Measurements from ENCODE around the gene PDXK.

The PDXK gene

DNA sequence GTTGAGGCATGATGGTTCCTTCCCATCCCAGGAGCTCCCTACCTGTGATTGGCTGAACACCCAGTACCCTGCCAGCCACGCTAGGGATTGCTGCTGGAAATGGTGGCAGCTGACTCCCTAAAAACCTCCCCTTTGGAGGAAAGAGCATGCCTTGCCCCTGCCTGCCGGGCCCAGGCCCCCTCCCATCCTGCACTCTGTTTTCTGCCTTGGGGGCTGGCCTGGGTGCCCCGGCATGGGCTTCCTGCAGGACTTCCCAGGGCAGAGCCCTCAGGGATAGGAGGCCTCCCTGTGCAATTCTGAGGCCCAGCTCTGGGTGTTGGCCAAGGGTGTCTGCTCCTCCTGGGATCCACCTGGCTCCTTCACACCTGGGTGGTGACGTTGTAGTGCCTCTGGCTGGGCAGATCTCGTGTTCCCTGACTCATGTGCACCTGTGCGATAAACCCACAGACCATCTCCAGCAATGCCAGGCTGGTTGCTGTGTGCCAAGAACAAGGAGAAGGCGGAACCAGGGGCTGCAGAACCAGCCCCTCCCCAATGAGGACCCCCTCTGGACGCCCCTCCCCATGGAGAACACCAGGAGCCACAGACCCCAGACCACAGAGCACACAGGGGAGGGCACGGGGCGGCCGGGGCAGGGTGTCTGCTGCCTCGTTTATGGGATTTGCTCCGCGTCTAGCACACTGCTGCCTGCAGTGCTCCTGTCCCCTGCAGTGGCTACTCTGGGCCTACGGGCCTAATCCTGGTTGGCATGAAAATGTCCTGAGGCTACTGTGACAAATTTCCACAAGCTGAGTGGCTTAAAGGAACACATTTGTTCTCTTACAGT lies 43.6 kb downstream of the PDXK start:
- no peak for DNase-seq (ENCODE audit: low spot score)
- no peak for FAIRE-seq

DNA sequence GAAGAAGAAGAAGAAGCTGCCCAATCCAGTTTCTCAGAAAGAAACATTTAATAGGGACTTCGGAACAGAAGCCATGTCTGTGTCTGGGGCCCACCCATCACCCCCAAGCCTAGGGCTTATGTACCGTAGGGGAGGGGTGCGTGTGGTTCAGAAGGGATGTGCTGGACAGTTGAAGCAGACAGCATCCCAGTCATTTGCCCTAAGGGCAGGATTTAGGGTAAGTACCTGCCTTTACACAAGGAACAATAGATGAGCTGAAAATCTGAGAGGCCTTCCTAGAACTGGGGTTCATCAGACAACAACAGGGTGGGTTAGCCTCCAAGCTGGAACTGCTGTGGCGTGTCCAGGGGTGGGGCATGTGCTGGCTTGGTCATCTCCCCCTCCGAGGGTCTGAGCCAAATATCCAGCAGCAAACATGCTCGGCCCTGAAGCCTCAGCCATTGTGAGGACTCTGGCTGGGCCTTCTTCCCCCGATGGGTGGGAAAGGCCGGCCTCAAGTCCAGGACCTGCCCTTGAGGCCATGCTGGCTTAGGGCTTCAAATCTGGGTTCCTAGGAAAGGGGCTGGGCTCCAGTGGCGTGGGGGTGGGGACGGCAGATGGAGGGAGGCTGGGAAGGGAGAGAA lies 45.1 kb downstream of the PDXK start:
- no peak for DNase-seq (ENCODE audit: low spot score)
- no peak for FAIRE-seq

GRCh38 chr21:43764576-43765495 lies 45.9 kb downstream of the PDXK start:
- FAIRE-seq (no peak), DNase-seq (ENCODE audit: low spot score) (no peak)

GRCh38 chr21:43766734-43767497 lies 48.0 kb downstream of the PDXK start:
- FAIRE-seq (peak; percentile 77), DNase-seq (ENCODE audit: low spot score) (no peak)

DNA sequence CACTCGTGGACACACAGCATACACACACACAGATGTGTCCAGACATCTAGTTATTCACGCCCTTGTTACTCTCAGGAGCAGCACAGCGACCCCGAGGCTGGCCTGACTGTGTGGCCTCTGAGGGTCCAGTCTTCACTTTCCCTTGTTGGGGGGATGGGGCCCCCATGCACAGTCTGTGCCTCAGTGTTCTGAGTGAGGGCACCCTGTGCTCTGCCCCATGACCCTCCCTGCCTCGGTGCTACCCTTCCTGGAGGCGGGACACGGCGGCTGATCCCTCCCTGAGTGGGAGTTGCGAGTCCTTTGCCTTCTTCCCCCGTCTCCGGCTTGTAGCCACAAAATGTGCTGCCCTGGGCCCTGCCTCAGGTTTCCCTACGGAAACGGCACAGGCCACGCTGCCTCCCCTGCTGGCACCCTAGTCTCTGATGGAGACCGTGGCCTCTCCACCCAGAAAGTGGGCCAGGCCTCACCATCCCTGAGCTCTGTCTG lies 48.6 kb downstream of the PDXK start:
- FAIRE-seq (no peak), DNase-seq (ENCODE audit: low spot score) (no peak)

- DNase-seq (ENCODE audit: low spot score) (peak; percentile 64), FAIRE-seq (no peak)
These were observed 49.3 kb downstream of the PDXK start for GRCh38 chr21:43767984-43768867.

DNA sequence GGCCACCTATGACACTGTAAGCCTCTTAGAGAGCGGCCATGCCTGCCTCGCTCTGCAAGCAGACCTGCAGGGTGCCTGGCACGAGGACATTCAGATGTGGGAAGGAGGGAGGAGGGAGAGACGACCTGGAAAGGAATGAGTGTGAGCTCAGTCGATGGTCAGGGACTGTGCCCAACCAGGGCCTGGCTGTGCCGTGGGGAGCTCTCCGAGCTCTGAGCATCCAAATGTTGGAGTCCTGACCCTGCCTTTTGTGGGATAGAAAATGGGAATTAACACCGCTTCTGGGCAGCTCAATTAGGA lies 49.9 kb downstream of the PDXK start:
- no peak for FAIRE-seq
- no peak for DNase-seq (ENCODE audit: low spot score)

GRCh38 chr21:43769325-43769958 lies 50.5 kb downstream of the PDXK start:
- DNase-seq (ENCODE audit: low spot score) (no peak), FAIRE-seq (no peak)

DNA sequence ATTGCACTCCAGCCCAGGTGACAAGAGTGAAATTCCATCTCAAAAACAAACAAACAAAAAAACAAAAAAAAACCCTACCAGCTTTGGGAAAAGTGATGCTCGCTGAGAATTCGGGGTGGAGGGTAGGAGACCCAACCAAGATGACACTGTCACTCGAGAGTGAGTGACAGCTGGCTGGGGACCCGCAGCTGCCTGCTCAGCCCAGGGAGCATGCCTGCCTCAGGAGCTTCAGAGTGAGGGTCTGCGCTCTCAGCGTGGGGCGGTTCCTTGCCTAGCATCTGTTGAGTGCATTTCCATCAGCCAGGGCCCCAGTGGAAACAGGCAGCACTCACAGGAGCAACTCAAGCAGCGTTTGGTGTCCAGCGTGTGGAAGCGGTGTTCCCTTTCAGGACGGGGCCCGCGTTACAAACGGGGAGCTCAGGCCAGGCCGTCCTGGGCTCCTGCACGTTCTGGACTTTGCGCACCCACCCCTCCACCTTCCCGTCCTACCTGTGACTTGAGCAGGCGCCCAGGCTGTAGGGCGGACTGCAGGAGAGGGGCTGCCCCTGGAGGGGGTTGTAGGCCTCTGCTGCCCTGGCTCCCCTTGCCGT lies 51.2 kb downstream of the PDXK start:
- DNase-seq (ENCODE audit: low spot score) (no peak), FAIRE-seq (no peak)

DNA sequence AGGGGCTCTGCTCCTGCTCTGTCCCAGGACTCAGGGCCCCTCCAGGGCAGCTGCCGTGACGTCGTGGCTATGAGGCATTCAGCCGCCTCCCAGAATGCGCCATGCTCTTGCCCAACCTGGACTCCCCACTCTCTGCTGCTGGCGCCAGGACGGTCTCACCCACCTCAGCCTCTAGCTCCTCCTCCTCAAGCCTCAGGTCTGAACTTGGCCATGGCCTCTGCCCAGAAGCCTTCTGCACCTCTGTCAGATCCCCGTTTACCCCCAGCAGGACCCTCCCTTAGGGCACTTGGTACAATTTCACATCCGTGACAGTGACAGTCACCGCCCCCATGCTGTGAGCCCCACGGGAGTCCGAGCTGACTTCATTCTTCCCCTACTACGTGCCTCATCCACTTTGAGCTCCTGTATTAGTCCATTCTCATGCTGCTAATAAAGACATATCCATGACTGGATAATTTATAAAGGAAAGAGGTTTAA lies 52.3 kb downstream of the PDXK start:
- no peak for DNase-seq (ENCODE audit: low spot score)
- no peak for FAIRE-seq

DNA sequence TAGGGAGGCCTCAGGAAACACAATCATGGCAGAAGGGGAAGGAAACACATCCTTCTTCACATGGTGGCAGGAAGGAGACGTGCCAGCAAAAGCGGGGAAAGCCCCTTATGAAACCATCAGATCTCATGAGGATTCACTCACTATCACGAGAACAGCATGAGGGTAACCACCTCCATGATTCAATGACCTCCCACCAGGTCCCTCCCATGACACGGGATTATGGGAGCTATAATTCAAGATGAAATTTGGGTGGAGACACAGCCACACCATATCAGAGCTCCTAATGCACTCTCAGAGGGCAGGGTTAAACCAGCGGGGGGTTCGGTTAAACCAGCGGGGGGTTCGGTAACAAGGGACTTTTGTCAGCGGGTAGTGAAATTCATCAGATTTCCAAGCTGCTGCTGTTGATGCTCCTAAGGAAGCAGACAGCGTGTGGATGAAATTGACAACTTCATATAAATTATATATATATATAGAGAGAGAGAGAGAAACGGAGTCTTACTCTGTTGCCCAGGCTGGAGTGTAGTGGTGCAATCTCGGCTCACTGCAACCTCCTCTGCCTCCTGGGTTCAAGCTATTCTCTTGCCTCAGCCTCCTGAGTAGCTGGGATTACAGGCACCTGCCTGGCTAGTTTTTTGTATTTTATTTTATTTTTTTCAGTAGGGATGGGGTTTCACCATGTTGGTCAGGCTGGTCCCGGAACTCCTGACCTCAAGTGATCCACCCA lies 52.9 kb downstream of the PDXK start:
- FAIRE-seq (no peak), DNase-seq (ENCODE audit: low spot score) (no peak)

GRCh38 chr21:43772425-43772821 lies 53.5 kb downstream of the PDXK start:
- FAIRE-seq = no peak

DNA sequence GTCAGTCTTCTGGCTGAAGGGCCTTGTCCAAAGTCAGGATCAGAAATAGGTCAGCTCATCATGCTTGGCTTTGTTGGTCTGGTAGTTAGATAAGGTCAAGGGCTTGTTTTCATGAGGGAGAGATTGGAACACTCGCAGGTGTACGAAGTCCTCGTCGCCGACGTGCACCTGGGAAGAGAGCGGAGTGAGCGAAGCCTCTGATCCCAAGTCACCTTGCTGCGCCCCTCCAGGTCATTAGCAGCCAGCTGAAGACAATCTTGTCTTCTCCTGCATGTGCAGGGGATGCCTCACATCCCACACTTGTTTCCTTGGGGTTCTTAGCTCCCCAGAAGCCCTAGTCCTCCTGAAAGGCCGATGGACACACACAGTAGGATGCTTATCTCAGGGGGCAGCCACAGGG lies 55.2 kb downstream of the PDXK start:
- no peak for FAIRE-seq

More at GRCh38 chr21:43772425-43772821, 53.5 kb downstream of the PDXK start:
- DNase-seq (ENCODE audit: low spot score) = no peak

DNA sequence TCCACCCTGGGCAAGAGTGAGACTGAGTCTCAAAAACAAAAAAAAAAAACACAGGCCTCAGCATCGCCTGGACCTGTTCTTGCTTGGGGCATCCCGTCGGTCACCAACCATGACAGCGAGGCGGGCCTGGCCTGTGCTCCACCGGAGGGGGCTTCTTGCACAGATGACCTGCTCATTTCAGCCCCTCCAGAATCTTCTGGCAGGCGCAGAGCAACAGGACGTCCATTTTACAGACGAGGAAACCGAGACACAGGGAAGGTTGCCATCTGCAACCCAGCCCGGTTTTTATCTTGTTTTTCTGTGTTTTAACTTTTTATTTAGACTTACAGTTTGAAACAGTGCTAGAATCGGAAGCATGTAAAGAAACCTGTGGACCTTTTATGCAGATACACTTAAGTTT lies 56.3 kb downstream of the PDXK start:
- DNase-seq (ENCODE audit: low spot score) (no peak), FAIRE-seq (no peak)

More for the DNA sequence above, 55.2 kb downstream of the PDXK start:
- DNase-seq (ENCODE audit: low spot score) = no peak

GRCh38 chr21:43775795-43776430 lies 57.0 kb downstream of the PDXK start, which contains the start of gene CSTB:
TSS of gene CSTB (minus strand) at chr21:43776308. CDS start at chr21:43776269, 39 bp downstream.
- no peak for FAIRE-seq
- DNase-seq (ENCODE audit: low spot score) = peak; percentile 77

- FAIRE-seq = no peak
These were observed 59.0 kb downstream of the PDXK start for GRCh38 chr21:43777953-43778352.

GRCh38 chr21:43778469-43779335 lies 59.8 kb downstream of the PDXK start:
- FAIRE-seq (no peak), DNase-seq (ENCODE audit: low spot score) (peak; percentile 9)

More at GRCh38 chr21:43777953-43778352, 59.0 kb downstream of the PDXK start:
- no peak for DNase-seq (ENCODE audit: low spot score)
